SK-N-MC (cell line): ENCODE results near the gene CLCA1.
"Not testable (repeated sequence)": the region's sequence is repeated elsewhere in the genome, so short reads cannot be mapped to it uniquely, and the experiment has no call there.

Source experiments
- DNase-seq: peaks from one replicate; pipeline ENCODE4 v3.0.0-alpha.2; 2011; ENCODE audit warnings: low read depth, low spot score
- H3K27ac ChIP-seq: fragments of 200-600 bp; sonication (generic); 2 replicates; pipeline ENCODE4 v1.5.1; 2016; ENCODE audit warnings: mixed run types
- H3K36me3 ChIP-seq: fragments of 200-600 bp; sonication (generic); 2 replicates; pipeline ENCODE4 v1.6.1; 2017; ENCODE audit warnings: antibody characterized with exemption, low read length, mixed read lengths; ENCODE audit not compliant: insufficient read depth
- H3K4me3 ChIP-seq: fragments of 200-600 bp; sonication (generic); 2 replicates; pipeline ENCODE4 v1.5.1; 2016
- H3K9ac ChIP-seq: fragments of 200-600 bp; sonication (generic); 2 replicates; pipeline ENCODE4 v1.8.0; 2017; ENCODE audit warnings: mixed run types, mixed read lengths; ENCODE audit not compliant: insufficient read length
- H3K9me3 ChIP-seq: fragments of 200-600 bp; sonication (generic); 2 replicates; pipeline ENCODE4 v1.6.1; 2017; ENCODE audit warnings: low read depth, mild to moderate bottlenecking, antibody characterized with exemption, low read length, moderate library complexity, mixed read lengths
- EZH2 ChIP-seq: fragments of 200-600 bp; sonication (generic); IDR thresholded peaks from one replicate; pipeline ENCODE4 v1.6.1; 2017; ENCODE audit warnings: antibody characterized with exemption
- FOXP2 ChIP-seq: optimal IDR thresholded peaks from 2 replicates; pipeline ENCODE3; 2011; ENCODE audit warnings: mild to moderate bottlenecking, moderate library complexity; ENCODE audit not compliant: insufficient read depth; ENCODE audit errors: extremely low read length, control extremely low read depth
- POLR2AphosphoS5 ChIP-seq: IDR thresholded peaks from 2 replicates; pipeline ENCODE4 v1.6.1; 2012; ENCODE audit warnings: mild to moderate bottlenecking, low read depth, low read length, borderline replicate concordance

CLCA1 gene

DNA sequence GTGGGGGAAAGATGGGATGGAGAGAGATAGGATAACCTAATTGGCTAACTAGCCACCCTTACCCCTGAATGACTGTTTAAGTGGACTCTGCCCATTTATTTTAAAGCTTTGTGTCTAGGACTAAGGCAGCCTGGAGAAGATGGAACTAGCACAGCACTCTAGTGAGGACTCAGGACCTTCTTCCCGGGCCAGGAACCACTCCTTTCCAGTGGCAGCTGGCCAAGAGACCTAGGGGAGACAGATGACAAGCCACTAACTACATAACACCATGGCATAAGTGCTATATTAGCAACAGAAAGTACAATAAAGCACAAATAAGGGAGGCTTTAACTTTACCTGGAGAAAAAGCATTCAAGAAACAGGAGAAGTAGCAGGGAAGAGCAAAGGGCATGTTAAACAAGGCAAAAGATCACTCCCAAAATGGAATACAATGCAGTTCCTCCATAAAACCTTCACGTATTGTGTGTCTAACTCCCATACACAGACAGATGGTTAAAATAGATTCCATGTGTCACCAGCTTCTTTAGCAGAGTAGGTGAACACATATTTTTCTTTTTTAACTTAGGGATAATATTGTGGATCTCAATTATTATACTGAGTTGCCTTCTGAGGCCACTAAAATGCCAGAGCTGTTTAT, 20.6 kb downstream of the CLCA1 start:
- H3K9me3 ChIP-seq, result no peaks in the 10 kb centered on the region
- no peak overlapping the region for H3K4me3 ChIP-seq
- TF ChIP-seq POLR2AphosphoS5 (no peak), EZH2 (no peak), FOXP2 (no peak)
- no peak overlapping the region for H3K9ac ChIP-seq
- no peak overlapping the region for H3K27ac ChIP-seq
- H3K36me3 ChIP-seq, result no peaks in the 10 kb centered on the region
- DNase-seq, result no peak

DNA sequence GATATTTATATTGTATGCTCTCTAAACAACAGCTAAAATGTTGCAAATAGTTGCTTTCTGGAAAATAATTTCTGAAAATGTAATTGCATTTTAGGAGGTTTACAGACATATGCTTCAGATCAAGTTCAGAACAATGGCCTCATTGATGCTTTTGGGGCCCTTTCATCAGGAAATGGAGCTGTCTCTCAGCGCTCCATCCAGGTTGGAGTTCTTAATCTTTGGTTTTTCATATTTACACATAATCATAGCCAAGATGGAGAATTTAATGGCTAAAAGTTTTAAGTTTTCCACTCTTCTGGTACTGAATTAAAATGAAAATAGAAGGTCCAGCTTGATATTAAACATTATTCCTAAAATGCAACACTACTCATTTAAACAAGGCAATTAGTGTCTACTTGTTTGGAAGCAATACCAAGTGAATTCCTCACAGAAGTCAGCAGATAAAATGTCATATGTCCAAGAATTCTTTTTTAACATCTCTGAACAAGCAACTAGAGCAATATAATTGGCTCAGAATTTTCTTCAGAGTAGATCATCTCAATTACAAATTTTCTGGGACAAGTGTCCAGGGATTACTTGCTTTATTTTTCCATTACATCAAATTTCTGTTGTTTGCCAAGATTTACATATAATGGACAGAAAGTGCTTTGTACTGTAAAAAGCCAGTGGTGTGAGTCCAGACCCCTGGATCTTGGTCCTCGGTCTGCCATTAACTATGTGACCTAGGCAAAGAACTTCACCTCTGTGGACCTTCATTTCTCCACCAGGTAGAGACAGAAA, 22.6 kb downstream of the CLCA1 start:
- TF ChIP-seq POLR2AphosphoS5, result no peak
- TF ChIP-seq FOXP2, result no peak
- no peak for TF ChIP-seq EZH2
- no peak for DNase-seq
- no peak overlapping the region for H3K27ac ChIP-seq

DNA sequence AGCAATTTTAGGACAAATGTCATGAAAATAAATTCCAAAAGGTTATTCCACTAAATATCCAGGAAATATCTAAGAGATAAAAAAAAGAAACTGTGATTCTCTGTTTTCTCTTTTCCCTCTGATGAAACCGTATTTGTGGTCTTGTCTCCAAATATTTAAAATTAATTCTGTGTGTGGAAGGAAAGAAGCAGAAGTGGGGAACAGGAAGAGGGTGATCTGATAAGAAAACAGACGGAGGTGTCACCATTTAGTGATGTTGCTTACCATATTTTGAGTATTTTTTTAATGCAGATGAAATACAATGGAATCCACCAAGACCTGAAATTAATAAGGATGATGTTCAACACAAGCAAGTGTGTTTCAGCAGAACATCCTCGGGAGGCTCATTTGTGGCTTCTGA, 29.6 kb downstream of the CLCA1 start:
- H3K27ac ChIP-seq, result no peak overlapping the region
- DNase-seq, result no peak
- H3K9me3 ChIP-seq, result no peaks in the 10 kb centered on the region
- H3K4me3 ChIP-seq, result no peak overlapping the region
- H3K9ac ChIP-seq, result no peak overlapping the region
- no peaks in the 10 kb centered on the region for H3K36me3 ChIP-seq
- no peak for TF ChIP-seq EZH2
- no peak for TF ChIP-seq FOXP2
- TF ChIP-seq POLR2AphosphoS5, result no peak

More for the DNA sequence above, 22.6 kb downstream of the CLCA1 start:
- Histone ChIP-seq H3K36me3 (no peaks in the 10 kb centered on the region), H3K4me3 (no peak overlapping the region), H3K9ac (no peak overlapping the region), H3K9me3 (no peaks in the 10 kb centered on the region)

DNA sequence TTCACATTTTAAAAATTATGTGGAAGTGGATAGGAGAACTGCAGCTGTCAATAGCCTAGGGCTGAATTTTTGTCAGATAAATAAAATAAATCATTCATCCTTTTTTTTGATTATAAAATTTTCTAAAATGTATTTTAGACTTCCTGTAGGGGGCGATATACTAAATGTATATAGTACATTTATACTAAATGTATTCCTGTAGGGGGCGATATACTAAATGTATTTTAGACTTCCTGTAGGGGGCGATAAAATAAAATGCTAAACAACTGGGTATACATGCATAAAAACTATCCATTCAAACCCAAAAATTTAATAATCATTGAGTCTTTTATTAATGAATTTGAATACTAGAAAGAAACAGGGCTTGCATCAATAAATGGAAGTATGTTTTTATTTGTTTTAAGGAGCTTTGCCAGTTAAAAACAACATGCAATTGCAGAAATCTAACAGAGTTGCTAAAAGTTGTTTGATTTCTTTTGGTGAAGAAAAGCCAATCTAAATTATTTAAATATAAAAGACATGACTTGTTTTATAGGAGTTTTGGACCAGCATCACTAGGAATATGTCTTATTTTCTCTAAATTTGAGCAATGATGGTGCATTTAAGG, 31.4 kb downstream of the CLCA1 start:
- Histone ChIP-seq H3K27ac (no peak overlapping the region), H3K4me3 (no peak overlapping the region), H3K9ac (no peak overlapping the region), H3K36me3 (no peaks in the 10 kb centered on the region), H3K9me3 (no peaks in the 10 kb centered on the region)
- DNase-seq, result no peak
- no peak for TF ChIP-seq EZH2
- no peak for TF ChIP-seq POLR2AphosphoS5
- TF ChIP-seq FOXP2, result no peak

DNA sequence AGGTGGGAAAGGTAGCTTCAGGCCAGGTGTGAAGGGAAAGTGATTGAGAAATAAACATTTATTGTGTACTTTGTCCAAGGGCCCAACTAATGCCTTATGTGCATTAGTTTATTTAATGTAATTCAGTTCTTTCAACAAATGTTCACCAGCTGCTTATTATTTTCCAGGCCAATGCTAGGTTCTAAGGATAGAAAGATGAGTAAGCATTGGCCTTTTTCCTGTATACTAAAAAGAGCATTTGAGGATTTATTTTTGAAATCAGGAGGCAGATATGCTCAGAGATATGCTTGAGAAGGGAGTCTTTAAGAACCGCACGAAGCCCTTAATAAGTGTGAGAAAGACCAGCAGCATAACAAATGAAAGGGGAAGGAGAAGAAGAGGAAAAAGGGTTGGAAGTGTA, 32.0 kb downstream of the CLCA1 start:
- Histone ChIP-seq H3K4me3 (no peak overlapping the region), H3K27ac (no peak overlapping the region), H3K36me3 (no peaks in the 10 kb centered on the region), H3K9me3 (no peaks in the 10 kb centered on the region), H3K9ac (no peak overlapping the region)
- no peak for TF ChIP-seq POLR2AphosphoS5
- TF ChIP-seq EZH2, result no peak
- TF ChIP-seq FOXP2, result no peak
- DNase-seq, result no peak

DNA sequence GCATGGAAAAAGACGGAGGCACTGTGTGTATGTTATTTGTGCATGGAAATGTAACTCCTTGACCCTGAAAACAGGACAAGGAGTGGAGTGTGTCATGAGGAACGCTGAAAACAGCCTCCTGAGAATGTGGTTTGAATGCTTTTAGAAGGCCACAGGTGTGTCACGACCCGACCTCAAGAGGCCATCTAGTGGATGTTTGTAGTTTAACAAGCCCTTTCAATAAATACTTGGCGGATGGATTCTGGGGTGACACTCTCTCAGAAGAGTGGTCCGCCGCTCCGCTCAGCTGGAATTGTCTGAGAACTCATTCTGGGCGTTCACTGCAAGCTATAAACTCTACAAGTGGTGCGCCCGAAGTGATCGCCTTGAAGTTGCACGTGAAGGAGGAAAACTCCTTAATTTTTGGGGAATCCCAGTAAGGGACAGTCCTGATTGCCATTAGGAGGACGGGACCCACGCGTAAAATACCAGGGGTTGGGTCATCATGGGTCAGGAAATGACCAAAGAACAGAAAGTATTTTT, 33.5 kb downstream of the CLCA1 start:
- H3K9ac ChIP-seq, H3K36me3 ChIP-seq, H3K4me3 ChIP-seq, DNase-seq, H3K27ac ChIP-seq, H3K9me3 ChIP-seq: not testable (repeated sequence)

DNA sequence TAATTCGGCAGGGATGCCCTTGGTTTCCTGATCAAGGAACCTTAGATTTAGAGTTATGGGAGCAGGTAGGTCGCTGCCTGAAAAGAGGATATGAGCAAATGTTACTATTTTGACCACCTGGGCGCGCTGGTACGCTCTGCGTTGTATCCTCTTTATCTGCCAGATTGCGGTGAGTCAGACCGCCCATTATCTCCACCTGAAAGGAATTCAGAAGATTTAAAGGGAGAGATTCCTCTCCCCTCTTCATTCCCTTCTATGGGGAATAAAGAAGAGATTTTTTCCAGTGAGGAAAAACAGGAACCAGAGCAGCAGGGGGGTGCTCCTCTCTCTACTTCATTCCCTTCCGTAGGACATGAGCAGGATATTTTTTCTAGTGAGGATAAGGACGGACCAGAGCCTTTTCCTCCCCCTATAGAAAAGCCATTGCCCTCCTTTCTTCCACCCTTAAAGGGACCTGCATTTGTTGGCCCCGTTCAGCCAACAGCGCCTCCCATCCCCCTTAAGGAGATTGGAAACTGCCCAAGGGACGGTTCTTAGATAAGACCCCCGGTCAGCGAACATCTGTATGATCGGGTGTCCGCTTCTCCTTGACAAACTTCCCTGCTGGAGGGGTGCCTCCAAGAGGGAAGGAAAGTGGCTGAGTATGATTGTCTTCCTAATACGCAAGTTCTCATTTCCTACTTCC, 34.1 kb downstream of the CLCA1 start:
- no peak overlapping the region for H3K27ac ChIP-seq
- H3K4me3 ChIP-seq, result no peak overlapping the region
- TF ChIP-seq FOXP2, result no peak
- DNase-seq, result no peak
- no peaks in the 10 kb centered on the region for H3K36me3 ChIP-seq
- no peak overlapping the region for H3K9ac ChIP-seq
- no peaks in the 10 kb centered on the region for H3K9me3 ChIP-seq

DNA sequence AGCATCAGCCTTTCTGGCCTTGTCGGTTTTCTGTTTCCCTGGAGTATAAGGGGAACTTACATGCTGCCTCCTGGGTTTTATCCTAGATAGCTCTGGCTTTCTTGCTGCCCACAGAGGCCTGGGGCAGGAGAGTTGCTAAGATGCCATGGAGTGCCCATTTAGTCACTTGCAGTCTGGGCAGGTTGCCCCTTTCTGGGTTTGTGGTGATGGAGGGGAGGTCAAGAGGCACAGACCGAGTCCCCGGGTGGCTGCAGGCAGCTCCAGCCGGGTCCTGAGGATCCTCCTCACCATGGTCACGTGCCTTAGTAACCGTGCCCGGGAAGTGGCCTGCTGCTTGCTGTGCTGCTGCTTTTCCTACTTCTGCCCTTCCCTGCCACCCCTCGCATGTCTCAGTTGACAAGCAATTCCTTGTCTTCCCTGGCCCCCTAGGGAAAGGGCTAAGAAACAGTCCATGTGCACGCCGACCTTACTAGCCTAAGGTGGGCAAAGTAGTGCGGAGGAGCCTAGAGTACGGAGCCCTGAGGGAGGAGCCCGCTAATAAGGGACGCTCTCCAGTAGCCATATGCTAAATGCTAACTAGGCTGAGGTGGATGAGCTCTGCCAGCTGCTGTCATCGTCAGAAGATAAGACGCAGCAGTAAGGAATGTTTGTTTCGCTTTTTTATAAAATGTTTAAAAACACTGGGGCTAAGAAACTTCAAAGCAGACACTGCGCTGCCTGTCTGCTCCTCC, 34.8 kb downstream of the CLCA1 start:
- no peak for DNase-seq
- Histone ChIP-seq H3K9ac (no peak overlapping the region), H3K27ac (no peak overlapping the region), H3K36me3 (no peaks in the 10 kb centered on the region), H3K9me3 (no peaks in the 10 kb centered on the region), H3K4me3 (no peak overlapping the region)
- no peak for TF ChIP-seq EZH2
- no peak for TF ChIP-seq FOXP2
- TF ChIP-seq POLR2AphosphoS5, result no peak
